ENCODE measurements around the gene OR5L2. TPM values are rescaled to one million over a fixed set of nuclear protein-coding genes. Genes with fewer than 3 reads are reported as not detected.
A peak's percentile ranks its signal among the peaks of the same experiment; 100 is the strongest.
"Not testable (repeated sequence)": the region's sequence is repeated elsewhere in the genome, so short reads cannot be mapped to it uniquely, and the experiment has no call there.

Gene OR5L2
- total and polyA plus RNA-seq, 3 donors from 2014 or later, result not detected

- Histone ChIP-seq H3K4me3 (no peak overlapping the region), H3K36me3 (ENCODE audit: low read depth, missing control alignments) (no peaks in the 10 kb centered on the region), H3K27me3 (no peaks in the 10 kb centered on the region), H3K9me3 (no peaks in the 10 kb centered on the region), H3K27ac (no peak overlapping the region), H3K4me1 (no peaks in the 10 kb centered on the region)
- TF ChIP-seq CTCF (IDR thresholded peaks at IDR 0.05), result no peak
- intact Hi-C loops (cut with DNase I; ENCODE audit: low total_unique reads), result no loop called here
- DNase-seq, result no peak
- WGBS, 2 donors, result 83 to 86% methylated on average over 1 of the region's 1 CpG
These were observed 25.1 kb downstream of the OR5L2 start for GRCh38 chr11:55852141-55852540.

GRCh38 chr11:55854704-55855103 is 27.7 kb downstream of the OR5L2 start:
- Histone ChIP-seq H3K4me3 (no peak overlapping the region), H3K27ac (no peak overlapping the region), H3K4me1 (no peaks in the 10 kb centered on the region), H3K27me3 (no peaks in the 10 kb centered on the region), H3K9me3 (no peaks in the 10 kb centered on the region), H3K36me3 (ENCODE audit: low read depth, missing control alignments) (no peaks in the 10 kb centered on the region)
- no peak for TF ChIP-seq CTCF (IDR thresholded peaks at IDR 0.05)
- no peak for TF ChIP-seq POLR2A (IDR thresholded peaks at IDR 0.05)
- DNase-seq, result no peak
- 35% methylated on average over 1 of the region's 1 CpG for WGBS, 2 donors
- intact Hi-C loops (cut with DNase I; ENCODE audit: low total_unique reads), result no loop called here

GRCh38 chr11:55867354-55867753 is 40.3 kb downstream of the OR5L2 start:
- H3K4me1 ChIP-seq; H3K27ac ChIP-seq; H3K36me3 ChIP-seq (ENCODE audit: low read depth, missing control alignments); H3K27me3 ChIP-seq; H3K9me3 ChIP-seq; intact Hi-C loops (cut with DNase I; ENCODE audit: low total_unique reads); H3K4me3 ChIP-seq; DNase-seq: not testable (repeated sequence)
- 84 to 87% methylated on average over 4 of the region's 4 CpGs for WGBS, 2 donors

GRCh38 chr11:55872731-55873130 is 45.7 kb downstream of the OR5L2 start:
- 20% methylated on average over 27 of the region's 33 CpGs; no CpG with 5 or more reads in 1 of the 2 donors for WGBS, 2 donors
- H3K9me3 ChIP-seq; H3K27me3 ChIP-seq; H3K36me3 ChIP-seq (ENCODE audit: low read depth, missing control alignments); H3K4me1 ChIP-seq; intact Hi-C loops (cut with DNase I; ENCODE audit: low total_unique reads); H3K27ac ChIP-seq: not testable (repeated sequence)
- DNase-seq, result peak; percentile 41
- peak overlapping the region; percentile 36 to 64 for H3K4me3 ChIP-seq

- H3K27me3 ChIP-seq; H3K36me3 ChIP-seq (ENCODE audit: low read depth, missing control alignments); H3K9me3 ChIP-seq; H3K4me1 ChIP-seq; H3K27ac ChIP-seq; intact Hi-C loops (cut with DNase I; ENCODE audit: low total_unique reads): not testable (repeated sequence)
- WGBS, 2 donors, result 22 to 36% methylated on average over 8 to 31 of the region's 34 CpGs
- peak; percentile 56 for DNase-seq
- peak overlapping the region; percentile 36 to 64 for H3K4me3 ChIP-seq
These were observed 46.1 kb downstream of the OR5L2 start for GRCh38 chr11:55873146-55873545.

Small RNA genes within 50 kb of the gene (small RNA-seq; reads per million reads assigned to genes)
- gene AC036111.3, result 0 reads per million in 2 donors

Other genes with a start within 250 kb of the OR5L2 start
- not detected for gene OR4C11, start 219.6 kb upstream of the OR5L2 start, total RNA-seq
- not detected for gene OR4C11, start 219.6 kb upstream of the OR5L2 start, polyA plus RNA-seq (ENCODE audit: insufficient read depth, low read depth, low replicate concordance)
- not detected for gene OR4P4, start 192.1 kb upstream of the OR5L2 start, total RNA-seq
- gene OR4P4, start 192.1 kb upstream of the OR5L2 start, polyA plus RNA-seq (ENCODE audit: insufficient read depth, low read depth, low replicate concordance), result not detected
- gene OR4S2, start 178.9 kb upstream of the OR5L2 start, total RNA-seq, result not detected
- gene OR4S2, start 178.9 kb upstream of the OR5L2 start, polyA plus RNA-seq (ENCODE audit: insufficient read depth, low read depth, low replicate concordance), result not detected
- not detected for gene OR4C6, start 165.0 kb upstream of the OR5L2 start, total RNA-seq
- not detected for gene OR4C6, start 165.0 kb upstream of the OR5L2 start, polyA plus RNA-seq (ENCODE audit: insufficient read depth, low read depth, low replicate concordance)
- gene OR5D13, start 53.8 kb upstream of the OR5L2 start, total RNA-seq, result not detected
- gene OR5D13, start 53.8 kb upstream of the OR5L2 start, polyA plus RNA-seq (ENCODE audit: insufficient read depth, low read depth, low replicate concordance), result not detected
- gene OR5D14, start 31.7 kb upstream of the OR5L2 start, total RNA-seq, result not detected
- not detected for gene OR5D14, start 31.7 kb upstream of the OR5L2 start, polyA plus RNA-seq (ENCODE audit: insufficient read depth, low read depth, low replicate concordance)
- gene OR5L1, start 15.9 kb upstream of the OR5L2 start, total RNA-seq, result not detected
- not detected for gene OR5L1, start 15.9 kb upstream of the OR5L2 start, polyA plus RNA-seq (ENCODE audit: insufficient read depth, low read depth, low replicate concordance)
- not detected for gene OR5D18, start 7.6 kb upstream of the OR5L2 start, total RNA-seq
- not detected for gene OR5D18, start 7.6 kb upstream of the OR5L2 start, polyA plus RNA-seq (ENCODE audit: insufficient read depth, low read depth, low replicate concordance)
- gene OR5D16, start 11.5 kb downstream of the OR5L2 start, total RNA-seq, result not detected
- not detected for gene OR5D16, start 11.5 kb downstream of the OR5L2 start, polyA plus RNA-seq (ENCODE audit: insufficient read depth, low read depth, low replicate concordance)
- gene TRIM51, start 56.1 kb downstream of the OR5L2 start, total RNA-seq, result under 1 TPM in 1 of 2 donors, not detected in 1; 0.56 TPM
- 0.20 TPM for gene TRIM51, start 56.1 kb downstream of the OR5L2 start, polyA plus RNA-seq (ENCODE audit: insufficient read depth, low read depth, low replicate concordance)
- not detected for gene OR5W2, start 87.4 kb downstream of the OR5L2 start, total RNA-seq
- not detected for gene OR5W2, start 87.4 kb downstream of the OR5L2 start, polyA plus RNA-seq (ENCODE audit: insufficient read depth, low read depth, low replicate concordance)
- gene OR5I1, start 109.2 kb downstream of the OR5L2 start, total RNA-seq, result not detected
- gene OR5I1, start 109.2 kb downstream of the OR5L2 start, polyA plus RNA-seq (ENCODE audit: insufficient read depth, low read depth, low replicate concordance), result not detected
- gene OR10AG1, start 142.7 kb downstream of the OR5L2 start, total RNA-seq, result under 1 TPM in 1 of 2 donors, not detected in 1; 0.19 TPM
- gene OR10AG1, start 142.7 kb downstream of the OR5L2 start, polyA plus RNA-seq (ENCODE audit: insufficient read depth, low read depth, low replicate concordance), result not detected
- gene OR5F1, start 167.4 kb downstream of the OR5L2 start, total RNA-seq, result not detected
- gene OR5F1, start 167.4 kb downstream of the OR5L2 start, polyA plus RNA-seq (ENCODE audit: insufficient read depth, low read depth, low replicate concordance), result not detected
- under 1 TPM in 1 of 2 donors, not detected in 1; 0.16 TPM for gene OR5AS1, start 200.4 kb downstream of the OR5L2 start, total RNA-seq
- not detected for gene OR5AS1, start 200.4 kb downstream of the OR5L2 start, polyA plus RNA-seq (ENCODE audit: insufficient read depth, low read depth, low replicate concordance)

All from testis (tissue), 3 donors.